MM.1S (cell line): ENCODE measurements around the gene PPP6R3.

Experiments used
- DNase-seq: peaks from one replicate; pipeline ENCODE4 v3.0.0-alpha.2; 2015
- H2AFZ ChIP-seq: fragments of 300-600 bp; sonication (generic); 2 replicates; pipeline ENCODE4 v1.6.0; 2016; ENCODE audit warnings: antibody characterized with exemption, low read length
- H3F3A ChIP-seq: fragments of 300-600 bp; sonication (generic); 2 replicates; pipeline ENCODE4 v1.6.1; 2016; ENCODE audit warnings: mild to moderate bottlenecking, antibody characterized with exemption, low read length, moderate library complexity, mixed read lengths; ENCODE audit not compliant: insufficient read depth
- H3K27ac ChIP-seq: fragments of 300-600 bp; sonication (generic); 2 replicates; pipeline ENCODE4 v1.5.1; 2016; ENCODE audit warnings: mild to moderate bottlenecking, low read length
- H3K27me3 ChIP-seq: fragments of 300-600 bp; sonication (generic); replicated peaks from 2 replicates; pipeline ENCODE4 v1.6.0; 2016; ENCODE audit warnings: low read length; ENCODE audit not compliant: insufficient read depth
- H3K36me3 ChIP-seq: fragments of 300-600 bp; sonication (generic); replicated peaks from 2 replicates; pipeline ENCODE4 v1.6.1; 2016; ENCODE audit warnings: mild to moderate bottlenecking, low read length, mixed read lengths; ENCODE audit not compliant: insufficient read depth
- H3K4me1 ChIP-seq: fragments of 300-600 bp; sonication (generic); 2 replicates; pipeline ENCODE4 v1.6.1; 2016; ENCODE audit warnings: low read length, mixed read lengths
- H3K4me2 ChIP-seq: fragments of 300-600 bp; sonication (generic); 2 replicates; pipeline ENCODE4 v1.6.0; 2016; ENCODE audit warnings: low read depth, low read length
- H3K4me3 ChIP-seq: fragments of 300-600 bp; sonication (generic); 2 replicates; pipeline ENCODE4 v1.5.1; 2016; ENCODE audit warnings: low read length, mixed read lengths
- H3K79me2 ChIP-seq: fragments of 300-600 bp; sonication (generic); 2 replicates; pipeline ENCODE4 v1.6.1; 2016; ENCODE audit warnings: mixed run types, low read length, mixed read lengths
- H3K9ac ChIP-seq: fragments of 300-600 bp; sonication (generic); 2 replicates; pipeline ENCODE4 v1.6.1; 2016; ENCODE audit warnings: low read length, mixed read lengths
- H3K9me2 ChIP-seq: fragments of 300-600 bp; sonication (generic); replicated peaks from 2 replicates; pipeline ENCODE4 v1.6.1; 2016; ENCODE audit warnings: mild to moderate bottlenecking, low read length, mixed read lengths; ENCODE audit not compliant: insufficient read depth
- H3K9me3 ChIP-seq: fragments of 300-600 bp; sonication (generic); replicated peaks from 2 replicates; pipeline ENCODE4 v1.6.1; 2016; ENCODE audit warnings: mild to moderate bottlenecking, low read length, mixed read lengths; ENCODE audit not compliant: insufficient read depth
- H4K20me1 ChIP-seq: fragments of 300-600 bp; sonication (generic); 2 replicates; pipeline ENCODE4 v1.6.1; 2016; ENCODE audit warnings: mild to moderate bottlenecking, low read length, moderate library complexity, mixed read lengths; ENCODE audit not compliant: insufficient read depth
- EZH2 ChIP-seq: fragments of 300-600 bp; sonication (generic); optimal IDR thresholded peaks from 2 replicates; pipeline ENCODE3; 2017; ENCODE audit warnings: low read depth, mild to moderate bottlenecking, antibody characterized with exemption, low read length, mixed read lengths
- EZH2phosphoT487 ChIP-seq: fragments of 300-600 bp; sonication (generic); IDR thresholded peaks from 2 replicates; pipeline ENCODE4 v1.6.1; 2018; ENCODE audit warnings: antibody characterized with exemption, low read length
- TF ChIP-seq, protein P1 (sequence below): fragments of 300-600 bp; sonication (generic); IDR thresholded peaks from 2 replicates; pipeline ENCODE4 v1.5.1; 2016; ENCODE audit warnings: antibody characterized with exemption, low read length, mixed read lengths

Gene PPP6R3

DNA sequence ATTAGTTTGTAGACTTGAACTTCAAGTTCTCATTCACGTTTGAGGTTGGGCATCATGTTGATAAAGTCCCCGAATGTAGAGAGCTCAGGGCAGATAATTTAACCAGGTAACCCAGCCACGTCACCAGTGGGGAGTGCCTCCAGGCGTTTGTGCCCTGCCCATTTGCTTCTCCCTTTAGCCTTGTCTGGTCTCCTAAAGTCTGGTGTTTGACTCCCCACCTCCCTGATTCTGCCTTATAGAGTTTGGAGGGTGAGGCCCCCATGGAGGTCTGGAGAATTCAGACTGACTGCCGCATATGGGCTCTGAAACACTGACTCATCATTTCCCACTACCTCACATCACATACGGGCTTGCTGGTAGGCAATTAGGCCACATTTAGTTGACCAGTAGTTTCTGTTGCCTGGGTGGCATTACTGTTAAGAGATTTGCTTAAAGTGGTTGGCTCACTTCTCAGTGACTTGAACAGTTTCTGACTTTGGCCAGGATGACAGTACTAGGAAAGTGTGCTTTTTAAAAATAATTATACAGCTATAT, 124.5 kb downstream of the PPP6R3 start:
- TF ChIP-seq, protein P1, sequence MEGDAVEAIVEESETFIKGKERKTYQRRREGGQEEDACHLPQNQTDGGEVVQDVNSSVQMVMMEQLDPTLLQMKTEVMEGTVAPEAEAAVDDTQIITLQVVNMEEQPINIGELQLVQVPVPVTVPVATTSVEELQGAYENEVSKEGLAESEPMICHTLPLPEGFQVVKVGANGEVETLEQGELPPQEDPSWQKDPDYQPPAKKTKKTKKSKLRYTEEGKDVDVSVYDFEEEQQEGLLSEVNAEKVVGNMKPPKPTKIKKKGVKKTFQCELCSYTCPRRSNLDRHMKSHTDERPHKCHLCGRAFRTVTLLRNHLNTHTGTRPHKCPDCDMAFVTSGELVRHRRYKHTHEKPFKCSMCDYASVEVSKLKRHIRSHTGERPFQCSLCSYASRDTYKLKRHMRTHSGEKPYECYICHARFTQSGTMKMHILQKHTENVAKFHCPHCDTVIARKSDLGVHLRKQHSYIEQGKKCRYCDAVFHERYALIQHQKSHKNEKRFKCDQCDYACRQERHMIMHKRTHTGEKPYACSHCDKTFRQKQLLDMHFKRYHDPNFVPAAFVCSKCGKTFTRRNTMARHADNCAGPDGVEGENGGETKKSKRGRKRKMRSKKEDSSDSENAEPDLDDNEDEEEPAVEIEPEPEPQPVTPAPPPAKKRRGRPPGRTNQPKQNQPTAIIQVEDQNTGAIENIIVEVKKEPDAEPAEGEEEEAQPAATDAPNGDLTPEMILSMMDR: no peak
- TF ChIP-seq EZH2phosphoT487: no peak
- TF ChIP-seq EZH2: no peak
- no peak overlapping the region for H3K4me3 ChIP-seq

DNA sequence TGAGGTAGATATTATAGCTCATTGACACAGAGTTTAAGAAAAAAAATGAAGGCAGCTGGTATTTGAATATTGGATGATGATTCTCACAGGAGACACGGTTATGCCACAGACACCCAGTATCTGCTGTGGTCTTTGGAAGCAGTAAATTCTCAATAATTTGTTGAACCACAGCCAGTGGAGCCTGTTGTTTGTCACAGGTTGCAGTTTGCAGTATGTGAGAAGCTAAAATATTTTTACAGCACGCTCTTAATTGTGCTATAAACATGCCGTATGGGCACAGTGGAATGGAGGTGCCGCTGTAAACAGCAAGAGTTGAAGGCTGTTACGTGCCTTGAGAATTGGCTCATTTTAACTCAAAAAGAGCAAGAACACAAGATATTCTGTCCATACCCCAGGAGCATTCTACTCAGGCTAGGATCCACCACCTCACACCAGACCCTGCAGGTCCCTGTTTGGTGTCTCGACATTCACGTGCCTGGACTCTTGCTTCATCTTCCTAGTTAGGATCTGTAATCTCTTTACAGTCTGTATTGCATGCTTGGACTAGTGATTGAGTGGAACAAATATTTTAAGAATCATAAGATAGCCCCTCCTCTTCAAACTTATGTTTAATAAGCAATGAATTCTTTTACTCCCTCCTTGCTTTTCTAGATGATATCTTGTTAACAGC, 129.1 kb downstream of the PPP6R3 start:
- H3F3A ChIP-seq: peaks cover 9% of the 10 kb centered on the region
- no peak overlapping the region for H2AFZ ChIP-seq
- H3K9me3 ChIP-seq: no peaks in the 10 kb centered on the region
- H3K4me3 ChIP-seq: no peak overlapping the region
- no peaks in the 10 kb centered on the region for H3K9me2 ChIP-seq
- TF ChIP-seq EZH2: no peak
- no peak for TF ChIP-seq EZH2phosphoT487
- TF ChIP-seq, protein P1: no peak
- H4K20me1 ChIP-seq: no peaks in the 10 kb centered on the region; the same call in 1 of the 2 replicates
- DNase-seq: no peak
- peaks cover 20% of the 10 kb centered on the region for H3K79me2 ChIP-seq
- H3K4me1 ChIP-seq: peaks cover 10% of the 10 kb centered on the region
- H3K9ac ChIP-seq: no peak overlapping the region
- no peak overlapping the region for H3K4me2 ChIP-seq
- H3K27me3 ChIP-seq: no peaks in the 10 kb centered on the region
- H3K27ac ChIP-seq: no peak overlapping the region
- H3K36me3 ChIP-seq: peaks cover 16% of the 10 kb centered on the region; the same call in 1 of the 2 replicates

More for the DNA sequence above, 124.5 kb downstream of the PPP6R3 start:
- H3F3A ChIP-seq: peaks cover 16% of the 10 kb centered on the region
- peaks cover 16% of the 10 kb centered on the region for H3K4me1 ChIP-seq
- no peaks in the 10 kb centered on the region for H3K9me3 ChIP-seq
- peaks cover 20% of the 10 kb centered on the region for H3K79me2 ChIP-seq
- no peaks in the 10 kb centered on the region; the same call in 1 of the 2 replicates for H4K20me1 ChIP-seq
- no peak overlapping the region for H2AFZ ChIP-seq
- H3K36me3 ChIP-seq: peaks cover 5% of the 10 kb centered on the region; the same call in 1 of the 2 replicates
- H3K9ac ChIP-seq: no peak overlapping the region
- peak overlapping the region; percentile 39; the same call in 1 of the 2 replicates for H3K27ac ChIP-seq
- DNase-seq: peak; percentile 71
- no peaks in the 10 kb centered on the region for H3K9me2 ChIP-seq
- no peaks in the 10 kb centered on the region for H3K27me3 ChIP-seq
- no peak overlapping the region for H3K4me2 ChIP-seq

DNA sequence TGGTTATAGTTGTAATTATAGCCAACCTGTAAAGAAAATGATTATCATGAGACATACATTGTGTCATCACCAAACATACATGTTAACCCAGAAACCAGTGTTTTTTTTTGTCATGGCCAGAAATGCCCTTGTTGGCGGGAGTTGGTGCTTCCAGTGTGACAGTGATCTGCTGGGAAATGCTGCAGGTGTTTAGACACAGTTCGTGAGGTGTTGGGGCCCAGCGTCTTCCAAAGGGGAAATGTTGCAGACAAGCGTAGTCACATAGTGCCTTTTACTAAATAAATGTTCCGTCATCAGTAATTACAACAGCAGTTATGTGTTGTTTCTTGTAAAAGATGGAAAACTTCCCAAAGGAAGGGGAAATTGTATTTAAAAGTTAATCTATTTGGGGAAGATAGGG, 131.2 kb downstream of the PPP6R3 start:
- Histone ChIP-seq H3K4me2 (no peak overlapping the region), H3K4me1 (no peaks in the 10 kb centered on the region), H4K20me1 (no peaks in the 10 kb centered on the region), H3K9me2 (no peaks in the 10 kb centered on the region), H3F3A (no peaks in the 10 kb centered on the region), H3K9ac (no peak overlapping the region), H3K27ac (no peak overlapping the region), H2AFZ (no peak overlapping the region), H3K36me3 (peaks cover 17% of the 10 kb centered on the region; the same call in 1 of the 2 replicates), H3K4me3 (no peak overlapping the region), H3K79me2 (peaks cover 10% of the 10 kb centered on the region), H3K27me3 (no peaks in the 10 kb centered on the region), H3K9me3 (no peaks in the 10 kb centered on the region)
- TF ChIP-seq, protein P1: no peak
- TF ChIP-seq EZH2: no peak
- TF ChIP-seq EZH2phosphoT487: no peak
- no peak for DNase-seq
